Ishikawa (cell line): ENCODE measurements around the gene ARMH2.

Experiments
- CEBPB ChIP-seq: IDR thresholded peaks from 2 replicates; pipeline ENCODE4 v1.6.1; 2012
- CREB1 ChIP-seq: IDR thresholded peaks from 2 replicates; pipeline ENCODE4 v1.6.1; 2012; ENCODE audit warnings: low read depth
- EGR1 ChIP-seq: IDR thresholded peaks from 2 replicates; pipeline ENCODE4 v1.6.1; 2012
- EP300 ChIP-seq: IDR thresholded peaks from 2 replicates; pipeline ENCODE4 v1.6.1; 2012; ENCODE audit warnings: borderline replicate concordance
- FOXM1 ChIP-seq: IDR thresholded peaks from 2 replicates; pipeline ENCODE4 v1.6.1; 2012; ENCODE audit warnings: low read depth, borderline replicate concordance
- MAX ChIP-seq: IDR thresholded peaks from 2 replicates; pipeline ENCODE4 v1.6.1; 2012
- NFIC ChIP-seq: IDR thresholded peaks from 2 replicates; pipeline ENCODE4 v1.6.1; 2012
- RAD21 ChIP-seq: IDR thresholded peaks from 2 replicates; pipeline ENCODE4 v1.6.1; 2012; ENCODE audit warnings: low read depth
- REST ChIP-seq: IDR thresholded peaks from 2 replicates; pipeline ENCODE4 v1.6.1; 2012; ENCODE audit warnings: low read depth, mild to moderate bottlenecking
- TAF1 ChIP-seq: IDR thresholded peaks from 2 replicates; pipeline ENCODE4 v1.6.1; 2012; ENCODE audit warnings: low read depth, mild to moderate bottlenecking
- TCF12 ChIP-seq: IDR thresholded peaks from 2 replicates; pipeline ENCODE4 v1.6.1; 2012; ENCODE audit warnings: low read depth
- TEAD4 ChIP-seq: IDR thresholded peaks from 2 replicates; pipeline ENCODE4 v1.6.1; 2012
- USF1 ChIP-seq: IDR thresholded peaks from 2 replicates; pipeline ENCODE4 v1.6.1; 2012
- YY1 ChIP-seq: IDR thresholded peaks from 2 replicates; pipeline ENCODE4 v1.6.1; 2012; ENCODE audit warnings: low read depth
- ZBTB7A ChIP-seq: IDR thresholded peaks from 2 replicates; pipeline ENCODE4 v1.6.1; 2012; ENCODE audit warnings: low read depth

ARMH2 gene

GRCh38 chr6:24778878-24779277, 19.8 kb downstream of the ARMH2 start:
- TF ChIP-seq FOXM1 (no peak), EGR1 (no peak), TEAD4 (no peak), CREB1 (no peak), TCF12 (no peak)

- TF ChIP-seq TEAD4: no peak
- no peak for TF ChIP-seq TAF1
- TF ChIP-seq MAX: no peak
- TF ChIP-seq CREB1: no peak
- TF ChIP-seq FOXM1: no peak
- TF ChIP-seq EGR1: no peak
- no peak for TF ChIP-seq CEBPB
- TF ChIP-seq USF1: no peak
- no peak for TF ChIP-seq YY1
- no peak for TF ChIP-seq RAD21
- no peak for TF ChIP-seq NFIC
- TF ChIP-seq EP300: no peak
These were observed 20.6 kb downstream of the ARMH2 start for GRCh38 chr6:24778121-24778520.

- TF ChIP-seq EP300: no peak
- no peak for TF ChIP-seq CREB1
- TF ChIP-seq CEBPB: no peak
- no peak for TF ChIP-seq REST
- no peak for TF ChIP-seq RAD21
- no peak for TF ChIP-seq TAF1
These were observed 21.5 kb downstream of the ARMH2 start for GRCh38 chr6:24777227-24777626.

- no peak for TF ChIP-seq CREB1
- no peak for TF ChIP-seq USF1
- no peak for TF ChIP-seq CEBPB
- no peak for TF ChIP-seq FOXM1
- no peak for TF ChIP-seq ZBTB7A
- TF ChIP-seq EGR1: no peak
- TF ChIP-seq TAF1: no peak
- TF ChIP-seq TCF12: no peak
- no peak for TF ChIP-seq RAD21
- no peak for TF ChIP-seq MAX
- TF ChIP-seq REST: no peak
- TF ChIP-seq YY1: no peak
- no peak for TF ChIP-seq EP300
- no peak for TF ChIP-seq NFIC
These were observed 23.1 kb downstream of the ARMH2 start for GRCh38 chr6:24775520-24776058.

GRCh38 chr6:24774696-24775519, 23.8 kb downstream of the ARMH2 start, which contains the start of gene GMNN:
Gene GMNN, plus strand, starts transcription at chr6:24774937. Its CDS starts 2,310 bp downstream, at chr6:24777247.
- no peak for TF ChIP-seq REST
- peak; percentile 93 for TF ChIP-seq USF1
- TF ChIP-seq TAF1: peak; percentile 83
- TF ChIP-seq TCF12: peak; percentile 43
- no peak for TF ChIP-seq ZBTB7A
- no peak for TF ChIP-seq EGR1
- TF ChIP-seq NFIC: 0 out of 2 replicates have a peak, but pooled peaks have one; percentile 16
- TF ChIP-seq FOXM1: no peak
- TF ChIP-seq YY1: no peak
- peak; percentile 78 for TF ChIP-seq MAX
